OCI-LY3 (cell line): ENCODE data around the gene ADARB2.

Source experiments
- CTCF ChIP-seq: fragments of 200-600, 300-600 bp; sonication (generic); IDR thresholded peaks from 2 replicates; pipeline ENCODE4 v1.5.1; 2014; ENCODE audit warnings: antibody characterized with exemption, low read length, low read depth
- EZH2phosphoT487 ChIP-seq: fragments of 200-600 bp; shearing (Covaris generic); IDR thresholded peaks from 2 replicates; pipeline ENCODE4 v1.6.1; 2018; ENCODE audit warnings: antibody characterized with exemption, mixed run types, low read depth

GRCh38 chr10:1158066-1158465 is 579.3 kb downstream of the ADARB2 start:
- TF ChIP-seq CTCF (no peak), EZH2phosphoT487 (no peak)
